GM19395 (cell line): ENCODE measurements around the gene RBM26.
A peak's percentile ranks its signal among the peaks of the same experiment; 100 is the strongest.

ENCODE experiments used
- ATAC-seq: cut with Tn5 transposase; IDR thresholded peaks from one replicate; pipeline ENCODE4 v1.9.1; 2021; ENCODE audit warnings: mild to moderate bottlenecking, moderate library complexity; ENCODE audit not compliant: unreplicated experiment

The RBM26 gene

DNA sequence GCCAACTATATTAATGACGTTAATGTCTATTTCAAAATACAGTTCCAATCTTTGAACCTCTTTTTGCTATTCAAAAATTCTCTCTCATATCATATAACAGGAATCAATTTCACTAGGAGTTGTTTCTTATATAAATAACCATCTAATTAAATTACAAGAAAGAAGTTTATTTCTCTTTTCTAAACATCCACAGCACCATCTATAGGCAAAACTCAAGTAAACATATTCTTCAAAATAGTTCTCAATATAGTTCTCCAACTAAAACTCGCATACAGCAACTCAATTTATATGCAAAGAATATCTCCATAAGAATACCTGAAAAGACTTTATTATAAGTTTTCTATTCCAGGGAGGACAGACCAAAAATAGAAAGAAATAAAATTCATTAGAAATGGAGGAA, 65.6 kb downstream of the RBM26 start:
- ATAC-seq, result no peak

- ATAC-seq, result no peak
Observed at GRCh38 chr13:79338343-79338742, 67.7 kb downstream of the RBM26 start.

GRCh38 chr13:79336966-79337365, 69.1 kb downstream of the RBM26 start:
- ATAC-seq, result no peak

DNA sequence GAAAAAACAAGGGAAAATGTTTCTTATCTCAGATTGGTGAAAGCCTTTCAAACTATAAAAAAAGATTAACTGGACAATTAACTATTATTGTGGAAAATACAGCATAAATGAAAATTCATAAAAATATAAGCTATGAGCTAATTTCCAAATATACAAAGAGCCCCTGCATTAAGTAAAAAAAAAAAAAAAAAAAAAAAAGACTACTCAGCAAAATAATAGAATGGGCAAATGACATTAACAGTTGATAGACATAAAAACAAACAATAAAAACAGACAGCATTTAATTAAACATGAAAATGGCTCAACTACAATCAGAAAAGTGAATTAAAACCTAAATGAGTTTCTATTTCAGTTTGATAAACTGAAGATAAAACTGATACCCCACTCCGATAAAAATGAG, 77.5 kb downstream of the RBM26 start:
- ATAC-seq, result no peak

- no peak for ATAC-seq
Observed at GRCh38 chr13:79320433-79320832, 85.6 kb downstream of the RBM26 start.

DNA sequence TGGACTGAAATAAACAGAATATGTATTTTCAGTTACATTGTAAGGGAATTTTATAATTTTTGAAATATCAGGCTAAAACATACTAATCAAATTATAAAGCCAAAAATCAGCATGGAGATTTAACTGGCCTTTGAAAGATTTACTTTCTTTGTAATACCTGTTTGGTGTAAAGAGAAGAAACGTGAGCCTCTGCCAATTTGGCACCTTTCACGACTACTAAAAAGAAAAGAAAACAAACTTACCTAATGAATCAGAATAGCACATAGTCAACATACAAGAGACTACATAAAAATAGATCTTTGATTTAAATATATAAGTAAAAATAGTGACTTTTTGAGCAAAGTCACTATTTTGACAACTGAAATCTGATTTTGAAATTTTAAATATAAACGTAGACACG, 87.4 kb downstream of the RBM26 start:
- ATAC-seq, result no peak

GRCh38 chr13:79317856-79318255, 88.2 kb downstream of the RBM26 start:
- no peak for ATAC-seq

DNA sequence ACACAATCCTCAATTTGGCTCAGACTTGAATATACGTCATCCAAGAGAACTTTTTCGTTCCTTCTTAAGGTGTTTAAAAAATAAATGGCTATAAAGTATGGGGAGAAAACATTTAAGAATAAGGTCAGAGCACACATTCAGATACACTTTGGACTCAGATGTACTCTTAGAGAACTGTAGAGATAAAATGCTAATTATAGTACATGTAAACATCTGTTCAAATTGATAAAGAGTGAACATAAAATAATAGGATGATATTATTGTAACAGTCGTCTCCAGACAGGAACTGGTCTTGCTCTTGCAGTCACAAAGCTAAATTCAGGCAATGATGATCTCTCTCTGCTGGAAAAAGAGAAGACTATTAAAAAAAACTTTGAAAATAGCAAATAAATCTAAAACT, 91.4 kb downstream of the RBM26 start:
- no peak for ATAC-seq

- ATAC-seq, result no peak
Observed at GRCh38 chr13:79312340-79312855, 93.7 kb downstream of the RBM26 start.

GRCh38 chr13:79311386-79311785, 94.7 kb downstream of the RBM26 start:
- ATAC-seq, result no peak

- no peak for ATAC-seq
Observed at GRCh38 chr13:79309690-79310089, 96.4 kb downstream of the RBM26 start.

GRCh38 chr13:79307866-79308298, 98.2 kb downstream of the RBM26 start:
- ATAC-seq, result peak; percentile 68

- ATAC-seq, result peak; percentile 33
Observed at GRCh38 chr13:79307433-79307861, 98.6 kb downstream of the RBM26 start.

GRCh38 chr13:79306650-79307049, 99.4 kb downstream of the RBM26 start:
- no peak for ATAC-seq

DNA sequence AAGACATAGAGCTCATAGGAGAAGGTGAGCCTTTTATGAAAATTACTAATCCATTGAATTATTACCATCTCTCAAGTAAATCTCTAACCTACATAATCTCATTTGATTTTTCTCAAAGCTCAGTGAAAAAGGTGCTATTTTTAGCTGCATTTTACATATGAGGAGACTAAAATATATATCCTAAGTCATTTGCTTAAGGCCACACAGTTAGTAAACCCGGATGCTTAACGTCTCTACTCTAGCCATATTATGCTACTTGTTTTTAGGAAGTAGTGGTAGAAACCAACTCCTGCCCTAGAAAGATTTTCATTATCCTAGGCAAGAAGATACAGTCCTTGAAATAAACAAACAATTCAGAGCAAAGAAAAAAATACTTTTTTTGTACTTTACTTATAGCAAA, 108.9 kb downstream of the RBM26 start:
- peak; percentile 58 for ATAC-seq

GRCh38 chr13:79295906-79296706, 109.9 kb downstream of the RBM26 start:
- ATAC-seq, result no peak

DNA sequence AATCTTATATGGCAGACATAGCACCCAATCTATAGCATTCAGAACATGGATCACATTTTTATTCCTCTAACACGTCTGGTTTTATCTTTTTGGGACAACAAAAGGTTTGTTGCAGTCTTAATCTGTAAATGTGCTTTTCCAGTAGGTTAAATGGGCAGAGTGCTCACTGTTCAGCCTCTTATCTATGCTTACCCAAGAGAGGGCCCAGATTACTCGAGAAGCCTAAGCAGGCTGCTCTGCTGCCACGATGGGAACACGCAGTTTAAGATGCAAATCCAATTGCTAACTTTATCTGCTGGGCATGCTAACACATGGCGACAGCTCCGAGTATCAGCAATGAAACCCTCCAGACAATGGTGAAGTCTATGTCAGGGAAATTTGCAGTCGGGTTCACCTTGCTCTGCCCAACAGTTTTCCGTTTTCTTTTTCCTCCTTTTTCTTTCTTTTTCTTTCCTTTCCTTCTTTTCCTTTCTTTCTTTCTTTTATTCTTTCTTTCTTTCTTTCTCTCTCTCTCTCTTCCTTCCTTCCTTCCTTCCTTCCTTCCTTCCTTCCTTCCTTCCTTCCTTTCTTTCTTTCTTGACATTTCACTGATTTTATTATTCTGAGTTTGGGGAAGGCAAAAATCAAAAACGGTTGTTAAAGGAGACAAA, 115.3 kb downstream of the RBM26 start:
- no peak for ATAC-seq

GRCh38 chr13:79289571-79289970, 116.5 kb downstream of the RBM26 start:
- ATAC-seq, result no peak

DNA sequence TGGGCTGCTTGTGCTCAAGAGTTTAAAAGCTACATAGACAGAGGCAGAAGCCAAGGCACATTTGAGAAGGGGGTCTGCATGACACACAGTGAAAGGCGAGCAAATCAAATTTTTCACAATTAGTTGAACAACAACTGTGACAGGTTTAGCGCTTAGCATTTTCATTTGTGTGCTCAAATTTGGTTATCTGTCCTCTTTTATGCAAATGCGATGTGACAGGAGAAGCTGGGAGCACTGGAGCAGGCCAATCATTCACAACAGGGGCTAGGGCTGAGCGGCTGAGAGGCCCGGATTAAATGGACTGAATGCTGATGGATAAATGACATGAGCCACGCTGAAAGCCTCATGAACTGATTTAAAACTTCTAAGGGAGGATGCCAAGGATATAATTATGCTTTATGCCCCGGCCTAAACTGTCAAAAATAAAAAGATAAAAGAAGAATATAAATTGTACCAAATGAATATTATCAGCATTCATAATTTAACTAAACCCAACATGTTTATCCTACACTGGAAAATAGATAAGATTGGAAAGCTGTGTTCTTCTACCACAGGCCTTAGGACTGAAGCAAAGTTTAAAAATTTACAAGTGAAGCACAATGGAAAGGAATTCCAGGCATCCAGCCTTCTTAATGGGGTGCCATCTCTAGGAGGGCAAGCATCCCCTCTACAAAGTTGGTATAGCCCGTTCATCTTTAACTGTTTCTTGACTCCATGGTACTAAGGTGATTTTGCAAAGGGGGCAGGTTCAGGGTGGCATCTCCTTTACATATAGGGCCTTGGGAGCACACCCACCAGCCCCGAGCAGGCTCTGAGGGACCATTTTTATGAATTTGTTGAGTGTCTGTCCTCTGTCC, 117.9 kb downstream of the RBM26 start:
- ATAC-seq, result no peak

GRCh38 chr13:79285159-79285558, 120.9 kb downstream of the RBM26 start:
- no peak for ATAC-seq

DNA sequence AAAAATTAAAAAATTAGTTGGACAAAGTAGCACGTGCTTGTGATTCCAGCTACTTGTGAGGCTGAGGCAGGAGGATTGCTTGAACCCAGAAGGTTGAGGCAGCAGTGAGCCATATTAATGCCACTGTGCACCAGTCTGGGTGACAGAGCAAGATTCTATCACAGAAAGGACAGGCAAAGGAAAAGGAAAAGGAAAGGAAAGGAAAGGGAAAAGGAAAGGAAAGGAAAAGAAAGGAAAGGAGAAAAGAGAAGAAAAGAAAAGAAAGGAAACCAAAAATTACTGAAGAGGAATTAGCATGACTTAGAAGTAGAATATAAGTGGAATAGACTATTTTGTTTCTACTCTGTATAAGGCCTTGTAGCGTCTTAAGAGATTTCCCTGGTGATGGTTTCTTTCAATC, 122.3 kb downstream of the RBM26 start:
- no peak for ATAC-seq
